GM23338 (cell line): ENCODE data around the gene SFRP2.

ENCODE experiments used
- CREB1 ChIP-seq: fragments of 250-450 bp; sonication (Bioruptor Pico); IDR thresholded peaks from 2 replicates; pipeline ENCODE4 v1.5.0; 2020; ENCODE audit warnings: low read depth, mild to moderate bottlenecking, moderate library complexity
- JUNB ChIP-seq: IDR thresholded peaks from one replicate; pipeline ENCODE4 v1.6.1; 2016; ENCODE audit warnings: antibody characterized with exemption; ENCODE audit not compliant: unreplicated experiment
- ZNF331 ChIP-seq: fragments of 250-450 bp; sonication (Bioruptor Pico); IDR thresholded peaks from 2 replicates; pipeline ENCODE4 v1.5.0; 2020; ENCODE audit warnings: low read depth, mild to moderate bottlenecking, moderate library complexity
- TF ChIP-seq, protein P1 (sequence below), 2 experiments: fragments of 200-600 bp in 1 of 2; sonication (generic) in 1 of 2; conservative IDR thresholded peaks; 2 replicates each; pipeline versions ENCODE4 v1.5.1 to v1.6.1; 2016 to 2017; ENCODE audit warnings: antibody characterized with exemption in 2 of 2, low read depth in 2 of 2, mild to moderate bottlenecking in 2 of 2, moderate library complexity in 1 of 2
- TF ChIP-seq, protein P2 (sequence below): IDR thresholded peaks from one replicate; pipeline ENCODE4 v1.6.1; 2018; ENCODE audit warnings: antibody characterized with exemption; ENCODE audit not compliant: unreplicated experiment
- TF ChIP-seq, protein P3 (sequence below): IDR thresholded peaks from 2 replicates; pipeline ENCODE4 v1.6.1; 2016; ENCODE audit warnings: antibody characterized with exemption

DNA sequence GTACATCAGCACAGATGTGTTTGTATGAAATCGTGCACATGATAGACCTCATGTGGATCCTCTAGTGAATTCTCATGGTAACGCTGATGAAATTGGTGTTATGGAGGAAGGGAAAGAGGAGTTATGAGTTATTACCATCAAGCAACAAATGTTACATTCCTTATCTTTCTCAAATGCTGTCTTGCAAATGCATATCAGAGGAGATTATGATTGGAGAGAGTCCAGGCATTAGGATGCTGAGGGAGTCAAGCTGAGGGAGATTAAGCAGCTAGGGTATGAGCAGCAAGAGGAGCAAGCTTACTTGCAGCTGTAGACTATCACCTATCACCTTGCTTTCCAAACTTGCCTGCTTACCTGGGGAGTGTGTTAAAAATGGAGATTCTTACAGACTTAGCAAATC is 36.8 kb upstream of the SFRP2 start:
- TF ChIP-seq, protein P1, sequence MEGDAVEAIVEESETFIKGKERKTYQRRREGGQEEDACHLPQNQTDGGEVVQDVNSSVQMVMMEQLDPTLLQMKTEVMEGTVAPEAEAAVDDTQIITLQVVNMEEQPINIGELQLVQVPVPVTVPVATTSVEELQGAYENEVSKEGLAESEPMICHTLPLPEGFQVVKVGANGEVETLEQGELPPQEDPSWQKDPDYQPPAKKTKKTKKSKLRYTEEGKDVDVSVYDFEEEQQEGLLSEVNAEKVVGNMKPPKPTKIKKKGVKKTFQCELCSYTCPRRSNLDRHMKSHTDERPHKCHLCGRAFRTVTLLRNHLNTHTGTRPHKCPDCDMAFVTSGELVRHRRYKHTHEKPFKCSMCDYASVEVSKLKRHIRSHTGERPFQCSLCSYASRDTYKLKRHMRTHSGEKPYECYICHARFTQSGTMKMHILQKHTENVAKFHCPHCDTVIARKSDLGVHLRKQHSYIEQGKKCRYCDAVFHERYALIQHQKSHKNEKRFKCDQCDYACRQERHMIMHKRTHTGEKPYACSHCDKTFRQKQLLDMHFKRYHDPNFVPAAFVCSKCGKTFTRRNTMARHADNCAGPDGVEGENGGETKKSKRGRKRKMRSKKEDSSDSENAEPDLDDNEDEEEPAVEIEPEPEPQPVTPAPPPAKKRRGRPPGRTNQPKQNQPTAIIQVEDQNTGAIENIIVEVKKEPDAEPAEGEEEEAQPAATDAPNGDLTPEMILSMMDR (conservative IDR thresholded peaks at IDR 0.05; ENCODE audit: low read depth in 2 of 2) = no peak
- TF ChIP-seq ZNF331 (no peak), CREB1 (no peak), JUNB (no peak)
- TF ChIP-seq, protein P2, sequence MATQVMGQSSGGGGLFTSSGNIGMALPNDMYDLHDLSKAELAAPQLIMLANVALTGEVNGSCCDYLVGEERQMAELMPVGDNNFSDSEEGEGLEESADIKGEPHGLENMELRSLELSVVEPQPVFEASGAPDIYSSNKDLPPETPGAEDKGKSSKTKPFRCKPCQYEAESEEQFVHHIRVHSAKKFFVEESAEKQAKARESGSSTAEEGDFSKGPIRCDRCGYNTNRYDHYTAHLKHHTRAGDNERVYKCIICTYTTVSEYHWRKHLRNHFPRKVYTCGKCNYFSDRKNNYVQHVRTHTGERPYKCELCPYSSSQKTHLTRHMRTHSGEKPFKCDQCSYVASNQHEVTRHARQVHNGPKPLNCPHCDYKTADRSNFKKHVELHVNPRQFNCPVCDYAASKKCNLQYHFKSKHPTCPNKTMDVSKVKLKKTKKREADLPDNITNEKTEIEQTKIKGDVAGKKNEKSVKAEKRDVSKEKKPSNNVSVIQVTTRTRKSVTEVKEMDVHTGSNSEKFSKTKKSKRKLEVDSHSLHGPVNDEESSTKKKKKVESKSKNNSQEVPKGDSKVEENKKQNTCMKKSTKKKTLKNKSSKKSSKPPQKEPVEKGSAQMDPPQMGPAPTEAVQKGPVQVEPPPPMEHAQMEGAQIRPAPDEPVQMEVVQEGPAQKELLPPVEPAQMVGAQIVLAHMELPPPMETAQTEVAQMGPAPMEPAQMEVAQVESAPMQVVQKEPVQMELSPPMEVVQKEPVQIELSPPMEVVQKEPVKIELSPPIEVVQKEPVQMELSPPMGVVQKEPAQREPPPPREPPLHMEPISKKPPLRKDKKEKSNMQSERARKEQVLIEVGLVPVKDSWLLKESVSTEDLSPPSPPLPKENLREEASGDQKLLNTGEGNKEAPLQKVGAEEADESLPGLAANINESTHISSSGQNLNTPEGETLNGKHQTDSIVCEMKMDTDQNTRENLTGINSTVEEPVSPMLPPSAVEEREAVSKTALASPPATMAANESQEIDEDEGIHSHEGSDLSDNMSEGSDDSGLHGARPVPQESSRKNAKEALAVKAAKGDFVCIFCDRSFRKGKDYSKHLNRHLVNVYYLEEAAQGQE = no peak
- TF ChIP-seq, protein P3, sequence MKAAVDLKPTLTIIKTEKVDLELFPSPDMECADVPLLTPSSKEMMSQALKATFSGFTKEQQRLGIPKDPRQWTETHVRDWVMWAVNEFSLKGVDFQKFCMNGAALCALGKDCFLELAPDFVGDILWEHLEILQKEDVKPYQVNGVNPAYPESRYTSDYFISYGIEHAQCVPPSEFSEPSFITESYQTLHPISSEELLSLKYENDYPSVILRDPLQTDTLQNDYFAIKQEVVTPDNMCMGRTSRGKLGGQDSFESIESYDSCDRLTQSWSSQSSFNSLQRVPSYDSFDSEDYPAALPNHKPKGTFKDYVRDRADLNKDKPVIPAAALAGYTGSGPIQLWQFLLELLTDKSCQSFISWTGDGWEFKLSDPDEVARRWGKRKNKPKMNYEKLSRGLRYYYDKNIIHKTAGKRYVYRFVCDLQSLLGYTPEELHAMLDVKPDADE = no peak
